Spleen (tissue), 11 donors: ENCODE results near the gene TSPAN9. TPM values are rescaled to one million over a fixed set of nuclear protein-coding genes. Genes with fewer than 3 reads are reported as not detected.

Source experiments
- DNase-seq: peaks from one replicate; pipeline ENCODE4 v3.0.0-alpha.2; 2020
- H3K27ac ChIP-seq, 8 donors: fragments of 200-600 bp; sonication (generic) in 7 of 8; 1 replicate in 4 of 8; 2 replicates in 4 of 8; pipeline versions ENCODE4 v1.5.0 to v1.8.0; 2016 to 2021; ENCODE audit warnings: inconsistent platforms in 4 of 8, mild to moderate bottlenecking in 4 of 8, moderate library complexity in 1 of 8
- H3K27me3 ChIP-seq, 7 donors: fragments of 200-600 bp; sonication (generic) in 6 of 7; replicated peaks in 1 of 7; 1 replicate in 4 of 7; 2 replicates in 3 of 7; pipeline versions ENCODE4 v1.5.0 to v1.8.0; 2016 to 2021; ENCODE audit warnings: inconsistent platforms in 3 of 7, mild to moderate bottlenecking in 1 of 7
- H3K36me3 ChIP-seq, 6 donors: fragments of 200-600 bp; sonication (generic) in 5 of 6; 1 replicate in 4 of 6; 2 replicates in 2 of 6; pipeline versions ENCODE4 v1.5.0 to v1.8.0; 2016 to 2021; ENCODE audit warnings: inconsistent platforms in 2 of 6
- H3K4me1 ChIP-seq, 6 donors: fragments of 200-600 bp; sonication (generic) in 5 of 6; 1 replicate in 3 of 6; 2 replicates in 3 of 6; pipeline versions ENCODE4 v1.5.0 to v1.8.0; 2016 to 2021; ENCODE audit warnings: inconsistent platforms in 3 of 6
- H3K4me3 ChIP-seq, 8 donors: fragments of 200-600 bp; sonication (generic) in 7 of 8; 1 replicate in 4 of 8; 2 replicates in 4 of 8; pipeline versions ENCODE4 v1.5.0 to v1.8.0; 2016 to 2021; ENCODE audit warnings: inconsistent platforms in 4 of 8, mild to moderate bottlenecking in 4 of 8, moderate library complexity in 2 of 8
- H3K9me3 ChIP-seq, 8 donors: fragments of 200-600 bp; sonication (generic) in 7 of 8; 1 replicate in 4 of 8; 2 replicates in 4 of 8; pipeline versions ENCODE4 v1.5.0 to v1.8.0; 2016 to 2021; ENCODE audit warnings: inconsistent platforms in 4 of 8
- POLR2A ChIP-seq, 3 donors: fragments of 450-650 bp; IDR thresholded peaks; one replicate each; pipeline ENCODE4 v1.5.1; 2017; ENCODE audit warnings: antibody characterized with exemption in 3 of 3, mild to moderate bottlenecking in 1 of 3
- POLR2AphosphoS5 ChIP-seq, 3 donors: sonication (generic); formaldehyde crosslinking; IDR thresholded peaks; one replicate each; pipeline ENCODE4 v1.5.1; 2017; ENCODE audit warnings: antibody characterized with exemption in 3 of 3
- WGBS, 5 donors: extraction: QIAGEN DNeasy Blood & Tissue Kit in 3 of 5; methylation state at CpG; one replicate each; pipeline versions ENCODE4 v1.1.5 to v1.1.7; 2013 to 2018; 5-methylcytosine and 5-hydroxymethylcytosine counted together
- intact Hi-C: fragments of 100-400 bp; cut with DNase I; formaldehyde crosslinking; loops from one replicate; pipeline ENCODE4 v1.15.0; 2023; ENCODE audit warnings: low total_unique reads
- polyA plus RNA-seq, 3 donors: library from polyadenylated mRNA; stranded (reverse); fragments of 200-250 nt; gene quantifications; one replicate each; pipeline ENCODE4 v1.2.1, GENCODE V29; 2013
- total RNA-seq, 7 donors: library from RNA; depleted of rRNA in 3 of 7; stranded (reverse); fragments of >200 nt in 3 of 7; fragmentation: NEBNext Ultra II Directional in 4 of 7; extraction: Animal tissue kit (Norgen Biotek cat#: 25700) in 4 of 7; gene quantifications; one replicate each; pipeline versions ENCODE4 v1.1.0 to v1.2.1, GENCODE V29; 2016 to 2021
- TF ChIP-seq, protein P1 (sequence below), 11 experiments: fragments of 200-600 bp in 7 of 11; fragments of 450-650 bp in 4 of 11; sonication (generic) in 4 of 11; IDR thresholded peaks in 8 of 11; conservative IDR thresholded peaks in 3 of 11; 1 replicate in 7 of 11; 2 replicates in 4 of 11; pipeline versions ENCODE4 v1.4.0 to v1.8.0; 2016 to 2021; ENCODE audit warnings: antibody characterized with exemption in 11 of 11, inconsistent platforms in 4 of 11, mild to moderate bottlenecking in 1 of 11
- donor health status: healthy with polysubstance abuse.
- donor health status: DM: no; HTN: no; CAD: no; lungs with moderate emphysema.
- donor health status: DM: no; HTN: no; CAD: no.
- donor health status: Bipolar disorder and iron deficiency.
- donor health status: healthy.
- donor health status: DM: no; HTN: no; CAD: no.
- donor health status: DM: yes; HTN: yes; CAD: no.

The TSPAN9 gene
- total and polyA plus RNA-seq, 10 donors = 3.6 to 51.1 (median 32.4) TPM

DNA sequence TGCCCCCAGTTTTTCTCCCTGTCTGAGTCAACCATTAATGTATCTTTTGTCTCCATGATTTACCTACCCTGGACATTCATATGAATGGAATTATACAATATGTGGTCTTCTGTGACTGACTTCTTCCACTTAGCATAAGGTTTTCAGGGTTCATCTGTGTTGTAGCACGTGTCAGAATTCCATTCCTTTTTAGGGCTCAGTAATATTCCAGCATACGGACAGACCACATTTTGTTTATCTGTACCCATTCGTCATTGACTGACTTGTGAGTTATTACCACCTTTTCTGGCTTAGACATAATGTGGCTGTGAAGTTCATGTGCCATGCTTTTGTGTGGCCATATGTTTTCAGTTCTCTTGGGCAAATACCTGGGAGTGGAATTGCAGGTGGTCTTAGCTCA is 37.9 kb downstream of the TSPAN9 start:
- H3K36me3 ChIP-seq = no peaks in the 10 kb centered on the region
- no peak for TF ChIP-seq POLR2AphosphoS5 (IDR thresholded peaks at IDR 0.05)
- TF ChIP-seq, protein P1, sequence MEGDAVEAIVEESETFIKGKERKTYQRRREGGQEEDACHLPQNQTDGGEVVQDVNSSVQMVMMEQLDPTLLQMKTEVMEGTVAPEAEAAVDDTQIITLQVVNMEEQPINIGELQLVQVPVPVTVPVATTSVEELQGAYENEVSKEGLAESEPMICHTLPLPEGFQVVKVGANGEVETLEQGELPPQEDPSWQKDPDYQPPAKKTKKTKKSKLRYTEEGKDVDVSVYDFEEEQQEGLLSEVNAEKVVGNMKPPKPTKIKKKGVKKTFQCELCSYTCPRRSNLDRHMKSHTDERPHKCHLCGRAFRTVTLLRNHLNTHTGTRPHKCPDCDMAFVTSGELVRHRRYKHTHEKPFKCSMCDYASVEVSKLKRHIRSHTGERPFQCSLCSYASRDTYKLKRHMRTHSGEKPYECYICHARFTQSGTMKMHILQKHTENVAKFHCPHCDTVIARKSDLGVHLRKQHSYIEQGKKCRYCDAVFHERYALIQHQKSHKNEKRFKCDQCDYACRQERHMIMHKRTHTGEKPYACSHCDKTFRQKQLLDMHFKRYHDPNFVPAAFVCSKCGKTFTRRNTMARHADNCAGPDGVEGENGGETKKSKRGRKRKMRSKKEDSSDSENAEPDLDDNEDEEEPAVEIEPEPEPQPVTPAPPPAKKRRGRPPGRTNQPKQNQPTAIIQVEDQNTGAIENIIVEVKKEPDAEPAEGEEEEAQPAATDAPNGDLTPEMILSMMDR (IDR thresholded peaks at IDR 0.05 in 8 of 11, conservative IDR thresholded peaks at IDR 0.05 in 3 of 11) = no peak
- TF ChIP-seq POLR2A (IDR thresholded peaks at IDR 0.05) = no peak
- H3K27me3 ChIP-seq = peaks cover 0 to 43% (median 0%) of the 10 kb centered on the region in 7 donors
- H3K4me1 ChIP-seq = peaks cover 7 to 53% (median 43%) of the 10 kb centered on the region in 6 donors
- 83 to 97% (median 93%) methylated on average over 3 of the region's 3 CpGs for WGBS, 5 donors
- H3K4me3 ChIP-seq = no peak overlapping the region
- H3K9me3 ChIP-seq = no peaks in the 10 kb centered on the region
- H3K27ac ChIP-seq = no peak overlapping the region
- intact Hi-C loops = no loop called here
- no peak for DNase-seq

DNA sequence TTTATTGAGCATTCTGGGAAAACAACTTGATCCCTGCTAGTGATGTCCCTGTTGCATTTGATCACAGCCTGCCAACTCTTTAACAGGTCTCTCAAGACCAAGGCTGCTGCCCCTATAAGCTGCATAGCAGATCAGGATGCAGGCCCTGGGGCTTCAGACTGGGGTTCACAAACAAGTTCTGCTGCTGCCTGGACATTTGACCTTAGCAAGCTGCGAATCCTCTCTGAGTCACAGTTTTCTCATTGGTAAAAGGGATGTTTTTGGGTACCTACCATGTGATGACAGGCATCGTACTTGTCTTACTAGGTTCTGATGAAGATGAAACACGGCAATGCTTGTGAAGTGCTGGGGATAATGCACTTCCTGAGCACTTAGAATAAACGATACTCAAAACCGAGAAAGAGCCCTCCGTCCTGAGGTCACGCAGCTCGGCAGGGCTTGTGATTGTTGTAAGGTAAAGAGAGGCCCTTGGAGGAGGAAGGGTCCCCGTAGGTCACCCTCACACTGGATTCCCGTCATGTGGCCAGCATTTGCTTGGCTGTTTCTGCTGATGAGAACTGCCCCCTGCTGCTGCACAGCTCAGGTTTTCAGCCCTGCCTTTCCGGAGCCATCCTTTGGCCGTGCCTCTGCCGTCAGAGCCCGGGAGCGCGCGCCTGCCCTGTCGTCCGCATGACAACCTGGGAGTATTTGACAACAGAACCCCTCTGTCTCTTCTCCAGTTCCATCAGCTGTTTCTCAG is 39.1 kb downstream of the TSPAN9 start:
- Histone ChIP-seq H3K9me3 (no peaks in the 10 kb centered on the region), H3K4me3 (no peak overlapping the region), H3K4me1 (peaks cover 7 to 51% (median 41%) of the 10 kb centered on the region in 6 donors), H3K27me3 (peaks cover 0 to 53% (median 0%) of the 10 kb centered on the region in 7 donors), H3K36me3 (no peaks in the 10 kb centered on the region), H3K27ac (peak overlapping the region in 7 of 8 donors; percentile 22 to 73 (median 58))
- 54 to 77% (median 57%) methylated on average over 19 of the region's 19 CpGs for WGBS, 5 donors
- no peak for DNase-seq
- TF ChIP-seq, protein P1 (IDR thresholded peaks at IDR 0.05 in 8 of 11, conservative IDR thresholded peaks at IDR 0.05 in 3 of 11) = no peak
- no peak for TF ChIP-seq POLR2AphosphoS5 (IDR thresholded peaks at IDR 0.05)
- no peak for TF ChIP-seq POLR2A (IDR thresholded peaks at IDR 0.05)
- intact Hi-C loops = no loop called here

DNA sequence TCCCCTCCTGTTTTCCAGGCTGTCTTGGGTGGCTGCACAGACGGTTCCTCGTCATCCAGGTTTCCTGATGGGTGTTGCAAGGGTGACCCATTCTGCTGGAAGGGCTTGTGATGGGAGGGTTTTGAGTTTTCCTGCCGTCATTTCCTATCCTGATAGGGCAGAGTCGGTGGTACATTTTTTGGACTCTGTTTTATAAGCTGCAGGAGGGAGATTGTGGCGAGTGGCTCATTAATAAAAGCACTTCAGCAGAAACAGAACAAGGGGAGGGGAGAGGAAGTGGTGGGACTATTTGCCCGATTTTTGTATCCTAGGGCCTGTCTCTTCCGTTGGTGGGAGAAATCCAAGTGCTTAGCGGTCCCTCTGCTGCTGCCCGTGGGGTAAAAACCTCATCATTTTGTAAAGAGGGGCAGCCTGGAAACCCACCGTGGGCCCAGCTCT is 40.0 kb downstream of the TSPAN9 start:
- TF ChIP-seq, protein P1 (IDR thresholded peaks at IDR 0.05 in 8 of 11, conservative IDR thresholded peaks at IDR 0.05 in 3 of 11) = no peak
- TF ChIP-seq POLR2A (IDR thresholded peaks at IDR 0.05) = no peak
- TF ChIP-seq POLR2AphosphoS5 (IDR thresholded peaks at IDR 0.05) = peak in 1 of 3 donors; percentile 34
- intact Hi-C loops = no loop called here
- peak overlapping the region; percentile 22 to 73 (median 56) for H3K27ac ChIP-seq
- H3K27me3 ChIP-seq = peaks cover 0 to 53% (median 0%) of the 10 kb centered on the region in 7 donors
- WGBS, 5 donors = 7 to 12% (median 9%) methylated on average over 10 of the region's 10 CpGs
- H3K36me3 ChIP-seq = no peaks in the 10 kb centered on the region
- peaks cover 7 to 52% (median 42%) of the 10 kb centered on the region in 6 donors for H3K4me1 ChIP-seq
- H3K9me3 ChIP-seq = no peaks in the 10 kb centered on the region
- H3K4me3 ChIP-seq = no peak overlapping the region
- DNase-seq = no peak

DNA sequence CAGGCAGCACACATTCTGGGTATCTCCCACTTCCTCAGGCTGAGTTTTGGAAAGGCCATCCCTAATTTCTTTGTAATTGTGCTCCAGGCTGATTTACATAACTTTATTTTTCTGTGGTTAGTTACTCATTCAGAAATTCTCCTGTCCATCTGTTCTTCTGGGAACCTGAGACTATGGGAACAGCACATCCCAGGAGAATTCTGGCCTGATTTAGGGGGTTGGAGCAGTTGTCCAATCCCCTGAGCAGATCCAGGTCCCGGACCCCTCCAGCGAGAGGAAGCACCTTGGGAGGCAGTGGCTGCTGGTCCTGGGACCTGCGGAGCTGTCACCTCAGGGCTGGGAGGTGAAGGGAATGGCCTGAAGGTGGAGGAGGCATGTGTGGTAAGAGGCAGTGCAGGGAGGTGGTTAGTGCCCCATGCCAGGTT is 40.4 kb downstream of the TSPAN9 start:
- Histone ChIP-seq H3K9me3 (no peaks in the 10 kb centered on the region), H3K27me3 (peaks cover 0 to 53% (median 0%) of the 10 kb centered on the region in 7 donors), H3K4me3 (no peak overlapping the region), H3K36me3 (no peaks in the 10 kb centered on the region), H3K27ac (peak overlapping the region; percentile 22 to 73 (median 56)), H3K4me1 (peaks cover 7 to 56% (median 44%) of the 10 kb centered on the region in 6 donors)
- DNase-seq = no peak
- 67 to 80% (median 77%) methylated on average over 3 of the region's 3 CpGs for whole genome bisulfite sequencing, 5 donors
- intact Hi-C loops = no loop called here
- TF ChIP-seq POLR2A (IDR thresholded peaks at IDR 0.05) (no peak), POLR2AphosphoS5 (IDR thresholded peaks at IDR 0.05) (no peak)
- TF ChIP-seq, protein P1 (IDR thresholded peaks at IDR 0.05 in 8 of 11, conservative IDR thresholded peaks at IDR 0.05 in 3 of 11) = no peak
